ENCODE results near the gene KLC3.

KLC3 gene

GRCh38 chr19:45348367-45349125 is 8.0 kb downstream of the KLC3 start:
- DNase-seq, result no peak

GRCh38 chr19:45349126-45349415 is 8.5 kb downstream of the KLC3 start:
- no peak for DNase-seq

GRCh38 chr19:45349430-45349941 is 8.9 kb downstream of the KLC3 start:
- DNase-seq, result no peak

GRCh38 chr19:45350477-45351058 is 10.0 kb downstream of the KLC3 start:
- DNase-seq, result no peak

GRCh38 chr19:45351401-45351952 is 10.9 kb downstream of the KLC3 start:
- no peak for DNase-seq

GRCh38 chr19:45352062-45352461 is 11.5 kb downstream of the KLC3 start:
- DNase-seq, result no peak

GRCh38 chr19:45352471-45352870 is 11.9 kb downstream of the KLC3 start:
- no peak for DNase-seq

GRCh38 chr19:45352914-45353796 is 12.6 kb downstream of the KLC3 start:
- no peak for DNase-seq

- DNase-seq, result no peak
These were observed 13.8 kb downstream of the KLC3 start for GRCh38 chr19:45354241-45354842.

GRCh38 chr19:45355402-45355801 is 14.9 kb downstream of the KLC3 start:
- no peak for DNase-seq

GRCh38 chr19:45355910-45356309 is 15.4 kb downstream of the KLC3 start:
- DNase-seq, result no peak

GRCh38 chr19:45356760-45357444 is 16.4 kb downstream of the KLC3 start:
- DNase-seq, result no peak

GRCh38 chr19:45357445-45357783 is 16.9 kb downstream of the KLC3 start:
- DNase-seq, result no peak

GRCh38 chr19:45358213-45358792 is 17.8 kb downstream of the KLC3 start:
- DNase-seq, result no peak

- DNase-seq, result no peak
These were observed 21.1 kb downstream of the KLC3 start for GRCh38 chr19:45361608-45362007.

GRCh38 chr19:45362291-45362690 is 21.7 kb downstream of the KLC3 start:
- no peak for DNase-seq

GRCh38 chr19:45363861-45364459 is 23.4 kb downstream of the KLC3 start:
- DNase-seq, result no peak

- no peak for DNase-seq
These were observed 24.1 kb downstream of the KLC3 start for GRCh38 chr19:45364696-45365095.

- no peak for DNase-seq
These were observed 27.6 kb downstream of the KLC3 start for GRCh38 chr19:45368127-45368526.

- no peak for DNase-seq
These were observed 28.3 kb downstream of the KLC3 start for GRCh38 chr19:45368737-45369340.

All from hypothalamus (tissue), 51 donors.